Activated CD4-positive, alpha-beta T cell treated with anti-CD3 and anti-CD28 coated beads, Interleukin-2, amount 10 ng/mL, durations not matched to agents 24 days and 14 days (primary cell): ENCODE results near the gene PPIA. TPM values are rescaled to one million over a fixed set of nuclear protein-coding genes. Genes with fewer than 3 reads are reported as not detected.
"Not testable (repeated sequence)": the region's sequence is repeated elsewhere in the genome, so short reads cannot be mapped to it uniquely, and the experiment has no call there.

Experiments used
- DNase-seq: peaks from one replicate; pipeline ENCODE4 v3.0.0; 2022
- H3K27ac Mint-ChIP-seq: one replicate; pipeline ENCODE4 v1.8.0; 2022; ENCODE audit warnings: mild to moderate bottlenecking, mixed read lengths
- H3K27me3 Mint-ChIP-seq: one replicate; pipeline ENCODE4 v1.8.0; 2022; ENCODE audit warnings: mixed read lengths
- H3K36me3 Mint-ChIP-seq: one replicate; pipeline ENCODE4 v1.8.0; 2022; ENCODE audit warnings: low read depth, mild to moderate bottlenecking, mixed read lengths
- H3K4me1 Mint-ChIP-seq: one replicate; pipeline ENCODE4 v1.8.0; 2021; ENCODE audit warnings: mixed read lengths
- H3K4me3 Mint-ChIP-seq: one replicate; pipeline ENCODE4 v1.8.0; 2022; ENCODE audit warnings: mild to moderate bottlenecking, moderate library complexity, mixed read lengths
- H3K9me3 Mint-ChIP-seq: one replicate; pipeline ENCODE4 v1.8.0; 2021; ENCODE audit warnings: mixed read lengths
- intact Hi-C: fragments of 100-400 bp; cut with micrococcal nuclease; formaldehyde crosslinking; loops from one replicate; pipeline ENCODE4 v1.15.1; 2023
- total RNA-seq: library from RNA; stranded (reverse); gene quantifications from 2 replicates; pipeline ENCODE4 v1.2.3, GENCODE V29; 2022

Gene PPIA
- total RNA-seq, 1 donor from 2014 or later = 2,368 TPM

- peak; percentile 79 for DNase-seq
- intact Hi-C loops = loop anchor here (2.0 kb wide), 2 partner anchors 140 to 264 kb away; partner anchors contain the start of gene TBRG4
- Mint-ChIP-seq H3K4me1 (peaks cover 60% of the 10 kb centered on the region), H3K36me3 (peaks cover 14% of the 10 kb centered on the region), H3K27ac (peak overlapping the region; percentile 98), H3K4me3 (peak overlapping the region; percentile 99)
- not testable (repeated sequence) for H3K9me3 Mint-ChIP-seq, H3K27me3 Mint-ChIP-seq
Measured at GRCh38 chr7:44846390-44846789, 49.9 kb downstream of the PPIA start.

GRCh38 chr7:44846816-44847508 is 50.5 kb downstream of the PPIA start:
- peaks cover 2% of the 10 kb centered on the region for H3K27me3 Mint-ChIP-seq
- intact Hi-C loops = loop anchor here (1.0 to 2.0 kb wide), 3 partner anchors 140 to 264 kb away; partner anchors contain the start of gene TBRG4
- H3K9me3 Mint-ChIP-seq = no peaks in the 10 kb centered on the region
- H3K27ac Mint-ChIP-seq = peak overlapping the region; percentile 98
- peaks cover 58% of the 10 kb centered on the region for H3K4me1 Mint-ChIP-seq
- DNase-seq = no peak
- H3K36me3 Mint-ChIP-seq = peaks cover 9% of the 10 kb centered on the region
- peak overlapping the region; percentile 99 for H3K4me3 Mint-ChIP-seq

GRCh38 chr7:44847509-44847919 is 51.0 kb downstream of the PPIA start:
- intact Hi-C loops = loop anchor here (1.0 to 2.0 kb wide), 3 partner anchors 139 to 263 kb away; partner anchors contain the start of gene TBRG4
- Mint-ChIP-seq H3K27ac (peak overlapping the region; percentile 98), H3K27me3 (peaks cover 2% of the 10 kb centered on the region), H3K4me3 (peak overlapping the region; percentile 99), H3K9me3 (no peaks in the 10 kb centered on the region), H3K4me1 (peaks cover 52% of the 10 kb centered on the region), H3K36me3 (peaks cover 4% of the 10 kb centered on the region)
- DNase-seq = peak; percentile 95

GRCh38 chr7:44847920-44848634 is 51.6 kb downstream of the PPIA start, which contains the start of gene H2AZ2:
Gene H2AZ2 (minus strand): TSS chr7:44848087. CDS start chr7:44847971, 116 bp downstream.
- Mint-ChIP-seq H3K36me3 (no peaks in the 10 kb centered on the region), H3K4me3 (peak within 1 kb of the TSS; percentile 99), H3K4me1 (peaks cover 49% of the 10 kb centered on the region), H3K27ac (peak within 1 kb of the TSS; percentile 99), H3K27me3 (peaks cover 2% of the 10 kb centered on the region), H3K9me3 (no peaks in the 10 kb centered on the region)
- intact Hi-C loops = loop anchor here (1.0 to 2.0 kb wide), 13 partner anchors 9 to 766 kb away; partner anchors contain the start of genes MYO1G, OGDH, POLM and PURB
- DNase-seq = peak; percentile 100

- no peak for DNase-seq
- Mint-ChIP-seq H3K4me3 (peak overlapping the region; percentile 99), H3K4me1 (peaks cover 51% of the 10 kb centered on the region), H3K9me3 (no peaks in the 10 kb centered on the region), H3K36me3 (no peaks in the 10 kb centered on the region), H3K27ac (peak overlapping the region; percentile 99), H3K27me3 (peaks cover 2% of the 10 kb centered on the region)
- intact Hi-C loops = loop anchor here (2.0 kb wide), 2 partner anchors 65 to 211 kb away; no protein-coding TSS in a partner anchor
Measured at GRCh38 chr7:44849259-44849884, 52.9 kb downstream of the PPIA start.

- H3K4me1 Mint-ChIP-seq = peaks cover 48% of the 10 kb centered on the region
Measured at GRCh38 chr7:44849885-44850544, 53.5 kb downstream of the PPIA start.

GRCh38 chr7:44852590-44852989 is 56.1 kb downstream of the PPIA start:
- intact Hi-C loops = no loop called here

More at GRCh38 chr7:44849885-44850544, 53.5 kb downstream of the PPIA start:
- DNase-seq = no peak
- H3K27me3 Mint-ChIP-seq = peaks cover 2% of the 10 kb centered on the region
- no peaks in the 10 kb centered on the region for H3K9me3 Mint-ChIP-seq
- peak overlapping the region; percentile 99 for H3K4me3 Mint-ChIP-seq
- H3K27ac Mint-ChIP-seq = peak overlapping the region; percentile 99
- intact Hi-C loops = loop anchor here (2.0 kb wide), 2 partner anchors 65 to 211 kb away; no protein-coding TSS in a partner anchor
- no peaks in the 10 kb centered on the region for H3K36me3 Mint-ChIP-seq

More at GRCh38 chr7:44852590-44852989, 56.1 kb downstream of the PPIA start:
- peaks cover 2% of the 10 kb centered on the region for H3K27me3 Mint-ChIP-seq
- peaks cover 35% of the 10 kb centered on the region for H3K4me1 Mint-ChIP-seq
- no peaks in the 10 kb centered on the region for H3K36me3 Mint-ChIP-seq
- no peaks in the 10 kb centered on the region for H3K9me3 Mint-ChIP-seq
- H3K27ac Mint-ChIP-seq = no peak overlapping the region
- no peak overlapping the region for H3K4me3 Mint-ChIP-seq
- DNase-seq = no peak

Other genes with a start within 250 kb of the PPIA start
- 162 and 172 TPM in 2 replicates for gene DDX56, start 222.8 kb upstream of the PPIA start, total RNA-seq
- gene TMED4, start 214.4 kb upstream of the PPIA start, total RNA-seq = 78.4 and 80.2 TPM in 2 replicates
- gene OGDH, start 190.1 kb upstream of the PPIA start, total RNA-seq = 99.5 and 102 TPM in 2 replicates
- 130 and 133 TPM in 2 replicates for gene ZMIZ2, start 47.8 kb upstream of the PPIA start, total RNA-seq
- 188 and 192 TPM in 2 replicates for gene H2AZ2, start 51.4 kb downstream of the PPIA start, total RNA-seq
- 41.4 and 41.5 TPM in 2 replicates for gene PURB, start 88.8 kb downstream of the PPIA start, total RNA-seq
- gene MYO1G, start 182.3 kb downstream of the PPIA start, total RNA-seq = 283 and 290 TPM in 2 replicates
- gene CCM2, start 203.5 kb downstream of the PPIA start, total RNA-seq = 59.2 and 63.1 TPM in 2 replicates